Naive thymus-derived CD4-positive, alpha-beta T cell (primary cell): ENCODE measurements around the gene RNF144A. TPM values are rescaled to one million over a fixed set of nuclear protein-coding genes. Genes with fewer than 3 reads are reported as not detected.

Source experiments
- ATAC-seq: fragments of 150-1000 bp; cut with Tn5 transposase; 2 replicates; pipeline ENCODE4 v1.10.0; 2021; ENCODE audit warnings: mild to moderate bottlenecking, moderate library complexity
- CTCF ChIA-PET: fragments of 350-600 bp; sonication (Branson Sonifier 250); formaldehyde crosslinking; loops from one replicate; lab custom pipeline; 2021; ENCODE audit warnings: antibody characterized with exemption; lab: Charles Lee
- POLR2A ChIA-PET: fragments of 350-600 bp; sonication (Branson Sonifier 250); formaldehyde crosslinking; loops from one replicate; lab custom pipeline; 2021; ENCODE audit warnings: antibody characterized with exemption, inconsistent platforms; lab: Charles Lee
- DNase-seq, 9 donors: peaks; one replicate each; pipeline versions ENCODE4 v3.0.0 to v3.0.0-alpha.2; 2020 to 2022; ENCODE audit warnings: mixed read lengths in 1 of 9
- H3K27ac ChIP-seq: one replicate; pipeline ENCODE4 v1.7.0; 2013; ENCODE audit warnings: mild to moderate bottlenecking, low read depth, low read length, moderate library complexity
- H3K27me3 ChIP-seq, 2 donors: one replicate each; pipeline ENCODE4 v1.7.0; 2013; ENCODE audit warnings: low read length in 2 of 2, mild to moderate bottlenecking in 2 of 2, moderate library complexity in 2 of 2; ENCODE audit not compliant: control insufficient read depth in 2 of 2, insufficient read depth in 2 of 2
- H3K36me3 ChIP-seq, 3 experiments: 1 replicate in 2 of 3; 2 replicates in 1 of 3; pipeline ENCODE4 v1.7.0; 2013; ENCODE audit warnings: low read length in 3 of 3, mild to moderate bottlenecking in 3 of 3, moderate library complexity in 1 of 3; ENCODE audit not compliant: insufficient read depth in 3 of 3, control insufficient read depth in 2 of 3
- H3K4me1 ChIP-seq, 2 donors: one replicate each; pipeline ENCODE4 v1.7.0; 2013; ENCODE audit warnings: low read length in 2 of 2, mild to moderate bottlenecking in 2 of 2, moderate library complexity in 1 of 2; ENCODE audit not compliant: control insufficient read depth in 2 of 2, insufficient read depth in 2 of 2
- H3K4me3 ChIP-seq: 2 replicates; pipeline ENCODE4 v1.7.0; 2013; ENCODE audit warnings: mild to moderate bottlenecking, low read length
- H3K9me3 ChIP-seq, 3 experiments: 1 replicate in 2 of 3; 2 replicates in 1 of 3; pipeline ENCODE4 v1.7.0; 2013; ENCODE audit warnings: low read length in 3 of 3; ENCODE audit not compliant: control insufficient read depth in 2 of 3
- H3K27ac Mint-ChIP-seq, 9 donors: one replicate each; pipeline ENCODE4 v1.8.0; 2020 to 2022; ENCODE audit warnings: mixed read lengths in 9 of 9, mild to moderate bottlenecking in 8 of 9, moderate library complexity in 5 of 9, inconsistent platforms in 2 of 9
- H3K27me3 Mint-ChIP-seq, 5 donors: one replicate each; pipeline ENCODE4 v1.8.0; 2021 to 2022; ENCODE audit warnings: mixed read lengths in 5 of 5, mild to moderate bottlenecking in 1 of 5
- H3K36me3 Mint-ChIP-seq, 5 donors: one replicate each; pipeline ENCODE4 v1.8.0; 2020 to 2022; ENCODE audit warnings: mixed read lengths in 5 of 5, mild to moderate bottlenecking in 3 of 5, inconsistent platforms in 1 of 5
- H3K4me1 Mint-ChIP-seq, 7 donors: one replicate each; pipeline ENCODE4 v1.8.0; 2020 to 2022; ENCODE audit warnings: mixed read lengths in 7 of 7, mild to moderate bottlenecking in 3 of 7, inconsistent platforms in 1 of 7
- H3K4me3 Mint-ChIP-seq, 10 donors: one replicate each; pipeline ENCODE4 v1.8.0; 2020 to 2022; ENCODE audit warnings: mild to moderate bottlenecking in 10 of 10, mixed read lengths in 10 of 10, moderate library complexity in 6 of 10, inconsistent platforms in 2 of 10
- H3K9me3 Mint-ChIP-seq, 11 donors: one replicate each; pipeline ENCODE4 v1.8.0; 2020 to 2022; ENCODE audit warnings: mixed read lengths in 11 of 11, mild to moderate bottlenecking in 4 of 11, inconsistent platforms in 1 of 11, moderate library complexity in 1 of 11
- intact Hi-C, 2 donors: fragments of 100-400 bp; cut with micrococcal nuclease; formaldehyde crosslinking; loops; one replicate each; pipeline ENCODE4 v1.15.1; 2023
- polyA plus RNA-seq, 2 donors: library from polyadenylated mRNA; unstranded; fragments of 300-500 nt; fragmentation: Illumina TruSeq; gene quantifications; one replicate each; pipeline ENCODE4 v1.2.3, GENCODE V29; 2021
- total RNA-seq, 6 experiments: library from RNA in 5 of 6; stranded (reverse) in 5 of 6; gene quantifications; 1 replicate in 5 of 6; 2 replicates in 1 of 6; pipeline ENCODE4 v1.2.3 and lab custom pipeline; 2021 to 2026

Gene RNF144A
- total and polyA plus RNA-seq, 7 experiments from 2014 or later, result 21.2 to 74.4 (median 56.3) TPM

- Mint-ChIP-seq H3K27me3 (no peaks in the 10 kb centered on the region), H3K4me3 (peak overlapping the region in 1 of 10 donors; percentile 32), H3K9me3 (no peaks in the 10 kb centered on the region), H3K36me3 (peaks cover 0 to 33% (median 3%) of the 10 kb centered on the region in 5 donors), H3K27ac (peak overlapping the region in 8 of 9 donors; percentile 19 to 82 (median 61)), H3K4me1 (peaks cover 16 to 57% (median 44%) of the 10 kb centered on the region in 7 donors)
- H3K27ac ChIP-seq, result no peak overlapping the region
- DNase-seq (peak in 7 of 9 donors; percentile 14 to 51 (median 27)), ATAC-seq (peak; percentile 83)
- peaks cover 0 to 6% of the 10 kb centered on the region in 2 donors for H3K4me1 ChIP-seq
- POLR2A ChIA-PET, result interaction anchor here (0.8 to 1.1 kb wide), 3 partner anchors 16 to 120 kb away, joined by 3 to 4 read pairs (median 3); no protein-coding TSS in a partner anchor
- intact Hi-C loops, result loop anchor here (1.0 kb wide), 1 partner anchor 117 kb away; no protein-coding TSS in a partner anchor
- H3K27me3 ChIP-seq, result no peaks in the 10 kb centered on the region
- H3K36me3 ChIP-seq, result peaks cover 3 to 40% (median 6%) of the 10 kb centered on the region in 3 experiments
- CTCF ChIA-PET, result interaction anchor here (0.6 to 4.2 kb wide), 14 partner anchors 9 to 625 kb away, joined by 3 to 22 read pairs (median 4); no protein-coding TSS in a partner anchor
- H3K4me3 ChIP-seq, result no peak overlapping the region
- no peaks in the 10 kb centered on the region for H3K9me3 ChIP-seq
Measured at GRCh38 chr2:7014174-7014640, 97.0 kb downstream of the RNF144A start.

DNA sequence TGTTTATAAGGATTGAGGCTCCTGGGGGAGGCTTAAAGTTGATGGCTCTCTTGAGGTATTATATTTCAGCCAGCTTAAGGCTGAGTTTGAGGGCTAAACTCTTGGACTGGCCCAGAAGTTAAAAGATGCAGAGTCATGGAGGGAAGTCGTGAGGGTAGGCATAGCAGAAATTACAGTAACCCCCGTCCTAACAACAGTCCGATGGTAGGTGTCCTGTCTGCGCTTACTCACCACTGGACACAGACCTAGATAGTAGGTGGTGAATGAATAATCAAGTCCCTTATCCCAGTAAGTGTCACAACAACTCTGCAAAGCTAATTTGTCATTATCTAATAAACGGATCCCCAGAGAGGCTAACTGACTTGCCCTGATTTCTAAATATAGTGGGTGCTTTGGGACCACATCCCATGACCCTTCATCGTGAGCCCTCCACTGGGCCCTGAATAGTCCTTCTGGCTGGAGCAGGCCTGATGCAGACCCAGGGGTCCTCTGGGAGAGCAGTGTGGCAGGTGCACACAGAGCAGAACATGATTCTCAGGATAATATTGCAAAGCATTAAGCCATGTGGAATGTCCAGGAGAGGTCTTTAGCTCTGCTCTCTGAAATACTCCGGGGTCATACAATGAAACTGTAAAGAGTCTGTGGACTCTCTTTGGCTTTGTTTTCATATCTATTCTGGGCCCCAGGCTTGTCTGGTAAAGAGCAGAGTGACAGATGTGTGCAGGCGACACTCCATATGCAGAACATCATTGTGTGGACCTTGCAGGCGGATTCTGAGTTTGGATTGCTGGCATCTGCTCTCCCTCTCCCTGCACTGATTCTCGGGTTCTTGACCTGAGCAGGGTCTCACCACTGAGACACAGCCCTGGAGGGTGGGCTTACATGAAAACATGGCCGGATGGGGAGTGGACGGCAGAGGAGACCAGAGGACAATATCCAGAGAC is 98.1 kb downstream of the RNF144A start:
- Mint-ChIP-seq H3K36me3 (peaks cover 0 to 43% (median 3%) of the 10 kb centered on the region in 5 donors), H3K9me3 (no peaks in the 10 kb centered on the region), H3K4me1 (peaks cover 13 to 49% (median 41%) of the 10 kb centered on the region in 7 donors), H3K4me3 (no peak overlapping the region), H3K27ac (peak overlapping the region in 7 of 9 donors; percentile 0 to 82 (median 34)), H3K27me3 (no peaks in the 10 kb centered on the region)
- DNase-seq (no peak), ATAC-seq (peak; percentile 64)
- peaks cover 0 to 6% of the 10 kb centered on the region in 2 donors for H3K4me1 ChIP-seq
- no peaks in the 10 kb centered on the region for H3K9me3 ChIP-seq
- CTCF ChIA-PET, result interaction anchor here (0.6 to 4.2 kb wide), 10 partner anchors 16 to 149 kb away, joined by 3 to 22 read pairs (median 4); no protein-coding TSS in a partner anchor
- H3K4me3 ChIP-seq, result no peak overlapping the region
- no peaks in the 10 kb centered on the region for H3K27me3 ChIP-seq
- intact Hi-C loops, result no loop called here
- H3K36me3 ChIP-seq, result peaks cover 3 to 45% (median 9%) of the 10 kb centered on the region in 3 experiments
- H3K27ac ChIP-seq, result no peak overlapping the region
- POLR2A ChIA-PET, result interaction anchor here (0.8 kb wide), 1 partner anchor 17 kb away, joined by 3 read pairs; no protein-coding TSS in a partner anchor

DNA sequence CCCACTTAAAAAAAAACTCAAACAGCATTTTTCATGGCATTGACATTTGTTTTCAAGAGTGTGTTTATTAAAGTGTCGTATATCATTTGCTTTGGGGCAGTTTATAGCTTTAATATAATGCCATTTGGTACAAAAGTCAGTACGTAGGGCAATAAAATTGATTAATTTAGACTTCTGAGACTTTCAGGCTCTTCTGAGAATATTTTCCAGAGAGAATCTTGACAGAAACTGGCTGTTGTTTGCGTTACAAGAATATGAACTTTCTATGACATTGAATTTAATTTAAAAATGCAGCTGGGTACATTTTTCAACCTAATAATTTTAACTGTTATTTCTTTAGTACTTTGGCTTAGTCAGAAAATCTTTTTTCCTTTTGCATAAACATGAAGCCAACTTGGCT is 98.9 kb downstream of the RNF144A start:
- POLR2A ChIA-PET, result interaction anchor here (0.7 kb wide), 1 partner anchor 15 kb away, joined by 3 read pairs; no protein-coding TSS in a partner anchor
- no peaks in the 10 kb centered on the region for H3K9me3 Mint-ChIP-seq
- peaks cover 0 to 44% (median 9%) of the 10 kb centered on the region in 5 donors for H3K36me3 Mint-ChIP-seq

DNA sequence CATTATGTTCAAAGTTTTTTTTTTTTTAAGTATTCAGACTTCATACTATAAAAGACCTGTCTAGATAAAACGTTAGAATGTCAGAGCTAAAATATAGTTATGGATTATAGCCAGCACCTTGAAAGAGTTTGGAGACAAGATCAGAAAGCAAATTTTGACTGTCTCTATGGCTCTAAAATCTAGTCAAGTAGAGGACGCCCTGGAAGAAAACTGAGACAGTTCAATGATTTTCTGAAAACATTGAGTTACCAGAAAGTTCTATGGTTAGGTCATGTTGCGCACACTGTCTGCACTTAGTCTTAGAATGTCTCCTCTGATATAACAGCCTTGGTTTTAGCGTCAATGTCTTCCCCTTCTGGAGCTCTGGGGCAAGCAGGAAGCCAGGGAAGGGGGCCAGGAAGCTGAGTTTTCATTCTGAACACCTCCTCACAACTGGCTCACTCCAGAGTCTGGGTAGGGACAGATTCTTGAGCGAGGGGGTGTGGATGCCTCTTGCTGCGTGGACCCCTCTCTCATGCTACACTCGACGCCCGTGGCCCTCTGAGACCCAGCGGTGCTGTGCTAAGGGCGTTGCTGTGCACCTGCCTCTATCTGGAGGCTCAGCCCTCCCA is 99.5 kb downstream of the RNF144A start:
- intact Hi-C loops, result no loop called here
- H3K4me3 Mint-ChIP-seq, result no peak overlapping the region
- peaks cover 13 to 37% (median 31%) of the 10 kb centered on the region in 7 donors for H3K4me1 Mint-ChIP-seq
- H3K36me3 ChIP-seq, result peaks cover 3 to 60% (median 15%) of the 10 kb centered on the region in 3 experiments
- DNase-seq, result no peak
- peak overlapping the region in 6 of 9 donors; percentile 15 to 51 (median 36) for H3K27ac Mint-ChIP-seq
- ChIA-PET POLR2A (interaction anchor here (0.7 kb wide), 1 partner anchor 15 kb away, joined by 3 read pairs; no protein-coding TSS in a partner anchor), CTCF (interaction anchor here (0.9 to 4.2 kb wide), 2 partner anchors 119 to 122 kb away, joined by 3 to 22 read pairs; no protein-coding TSS in a partner anchor)
- ATAC-seq, result no peak
- no peaks in the 10 kb centered on the region for H3K9me3 ChIP-seq
- no peak overlapping the region for H3K4me3 ChIP-seq
- no peaks in the 10 kb centered on the region for H3K9me3 Mint-ChIP-seq
- no peaks in the 10 kb centered on the region for H3K27me3 ChIP-seq
- no peak overlapping the region for H3K27ac ChIP-seq
- H3K4me1 ChIP-seq, result peaks cover 0 to 6% of the 10 kb centered on the region in 2 donors
- no peaks in the 10 kb centered on the region for H3K27me3 Mint-ChIP-seq
- peaks cover 4 to 50% (median 14%) of the 10 kb centered on the region in 5 donors for H3K36me3 Mint-ChIP-seq

More for the DNA sequence above, 98.9 kb downstream of the RNF144A start:
- DNase-seq (no peak), ATAC-seq (no peak)
- no peak overlapping the region for H3K27ac ChIP-seq
- intact Hi-C loops, result no loop called here
- H3K36me3 ChIP-seq, result peaks cover 3 to 54% (median 12%) of the 10 kb centered on the region in 3 experiments
- no peaks in the 10 kb centered on the region for H3K9me3 ChIP-seq
- H3K4me1 ChIP-seq, result peaks cover 0 to 6% of the 10 kb centered on the region in 2 donors
- H3K4me3 ChIP-seq, result no peak overlapping the region
- no peak overlapping the region for H3K27ac Mint-ChIP-seq
- peaks cover 13 to 43% (median 37%) of the 10 kb centered on the region in 7 donors for H3K4me1 Mint-ChIP-seq
- CTCF ChIA-PET, result interaction anchor here (0.9 to 4.2 kb wide), 2 partner anchors 119 to 121 kb away, joined by 3 to 22 read pairs; no protein-coding TSS in a partner anchor
- no peaks in the 10 kb centered on the region for H3K27me3 ChIP-seq
- no peak overlapping the region for H3K4me3 Mint-ChIP-seq
- no peaks in the 10 kb centered on the region for H3K27me3 Mint-ChIP-seq

DNA sequence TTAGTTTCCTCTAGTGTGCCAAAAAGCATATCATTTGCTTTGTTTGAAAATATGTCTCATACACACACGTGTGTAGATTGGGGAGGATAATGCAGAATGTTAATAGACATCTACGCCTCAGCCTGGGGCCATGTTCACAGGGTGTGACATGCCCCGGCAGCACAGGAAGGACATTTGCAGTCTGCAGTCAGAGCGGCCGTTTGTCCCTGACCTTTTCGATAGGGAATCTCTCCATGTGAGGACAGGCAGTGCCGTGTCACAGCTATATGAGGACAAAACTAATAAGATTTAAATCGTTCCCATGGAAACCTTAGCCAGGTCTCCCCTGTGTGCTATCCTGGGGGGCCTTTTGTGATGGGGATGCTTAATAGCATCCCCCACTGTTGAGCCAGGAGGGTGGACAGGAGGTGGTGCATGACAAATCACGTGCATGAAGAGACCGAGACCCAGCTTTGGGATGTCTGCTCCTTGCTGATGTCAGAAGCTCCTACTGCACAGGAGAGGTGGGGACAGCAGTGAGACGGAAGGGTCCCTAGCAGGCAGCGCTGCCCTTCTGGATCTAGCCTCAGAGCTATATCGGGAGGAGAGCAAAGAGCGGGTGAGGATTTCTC is 100.6 kb downstream of the RNF144A start:
- Mint-ChIP-seq H3K9me3 (no peaks in the 10 kb centered on the region), H3K36me3 (peaks cover 4 to 56% (median 20%) of the 10 kb centered on the region in 5 donors), H3K27ac (peak overlapping the region in 1 of 9 donors; percentile 47), H3K27me3 (no peaks in the 10 kb centered on the region), H3K4me3 (peak overlapping the region in 1 of 10 donors; percentile 20), H3K4me1 (peaks cover 13 to 27% (median 22%) of the 10 kb centered on the region in 7 donors)
- no peak overlapping the region for H3K27ac ChIP-seq
- ChIA-PET POLR2A (interaction anchor here (0.6 to 1.1 kb wide), 2 partner anchors 15 to 133 kb away, joined by 3 read pairs; no protein-coding TSS in a partner anchor), CTCF (interaction anchor here (1.0 kb wide), 1 partner anchor 101 kb away, joined by 3 read pairs; no protein-coding TSS in a partner anchor)
- peaks cover 3 to 70% (median 16%) of the 10 kb centered on the region in 3 experiments for H3K36me3 ChIP-seq
- DNase-seq, result no peak
- H3K9me3 ChIP-seq, result no peaks in the 10 kb centered on the region
- ATAC-seq, result no peak
- H3K27me3 ChIP-seq, result no peaks in the 10 kb centered on the region
- no peak overlapping the region for H3K4me3 ChIP-seq
- peaks cover 0 to 6% of the 10 kb centered on the region in 2 donors for H3K4me1 ChIP-seq
- intact Hi-C loops, result no loop called here
